ENCODE measurements around the gene STX5. TPM values are rescaled to one million over a fixed set of nuclear protein-coding genes. Genes with fewer than 3 reads are reported as not detected.
A peak's percentile ranks its signal among the peaks of the same experiment; 100 is the strongest.

The STX5 gene
- total and polyA plus RNA-seq, 9 of the 15 experiments (the other 6 are each of a cell fraction or from before 2014, with no cell fraction given), result 2.8 to 28.6 (median 23.7) TPM

DNA sequence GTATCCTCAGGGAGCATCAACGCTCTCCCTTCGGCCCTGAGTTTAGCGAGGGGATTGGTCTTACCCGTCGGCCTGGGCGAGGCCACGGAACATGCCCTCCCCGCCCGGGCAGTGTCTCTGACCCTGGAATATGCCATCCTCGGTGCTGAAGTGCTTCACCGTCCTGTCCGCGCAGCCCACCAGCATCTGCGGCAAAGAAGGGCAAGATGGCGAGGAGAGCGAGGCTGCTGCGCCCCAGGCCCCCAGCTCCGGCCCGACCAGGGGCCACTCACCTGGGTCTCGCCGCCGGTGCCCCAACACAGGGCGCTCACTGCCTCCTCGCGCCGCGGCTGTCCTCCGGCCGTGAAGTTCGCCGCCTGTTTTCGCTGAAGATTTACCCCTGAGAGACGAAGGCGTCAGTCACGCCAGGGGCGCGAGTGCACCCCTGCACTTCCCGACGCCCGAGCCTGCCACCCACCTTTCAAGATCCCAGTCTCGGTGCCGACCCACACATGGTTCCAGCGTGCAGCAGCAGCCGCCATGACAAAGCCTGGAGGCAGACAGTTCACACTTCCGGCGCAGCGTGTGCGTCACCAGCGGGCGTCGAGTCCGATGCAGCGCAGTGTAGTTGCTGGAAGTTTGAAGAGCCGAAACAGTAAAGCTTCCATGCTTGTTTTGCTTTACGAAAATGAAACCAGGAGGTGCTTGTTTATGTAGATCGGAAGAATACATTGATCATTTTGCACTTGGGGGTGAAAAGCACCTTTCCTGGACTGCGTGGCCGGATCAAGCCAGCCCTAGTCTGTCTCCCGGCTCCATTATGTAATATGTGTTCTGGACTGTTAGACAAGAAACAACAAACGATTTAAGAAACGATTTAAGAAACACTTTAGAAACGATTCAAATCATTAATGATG is 7.4 kb upstream of the STX5 start, which contains the start of gene WDR74 (continued):
- TF ChIP-seq, protein P1, sequence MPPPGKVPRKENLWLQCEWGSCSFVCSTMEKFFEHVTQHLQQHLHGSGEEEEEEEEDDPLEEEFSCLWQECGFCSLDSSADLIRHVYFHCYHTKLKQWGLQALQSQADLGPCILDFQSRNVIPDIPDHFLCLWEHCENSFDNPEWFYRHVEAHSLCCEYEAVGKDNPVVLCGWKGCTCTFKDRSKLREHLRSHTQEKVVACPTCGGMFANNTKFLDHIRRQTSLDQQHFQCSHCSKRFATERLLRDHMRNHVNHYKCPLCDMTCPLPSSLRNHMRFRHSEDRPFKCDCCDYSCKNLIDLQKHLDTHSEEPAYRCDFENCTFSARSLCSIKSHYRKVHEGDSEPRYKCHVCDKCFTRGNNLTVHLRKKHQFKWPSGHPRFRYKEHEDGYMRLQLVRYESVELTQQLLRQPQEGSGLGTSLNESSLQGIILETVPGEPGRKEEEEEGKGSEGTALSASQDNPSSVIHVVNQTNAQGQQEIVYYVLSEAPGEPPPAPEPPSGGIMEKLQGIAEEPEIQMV (tag; conservative IDR thresholded peaks at IDR 0.05; ENCODE audit: low read depth), result no peak
- TF ChIP-seq NBN (IDR thresholded peaks at IDR 0.05; ENCODE audit: low read depth), result peak; percentile 65
- no peak for TF ChIP-seq NR2F6 (CRISPR knock-in tag; IDR thresholded peaks at IDR 0.05)
- no peak for TF ChIP-seq CBFA2T2 (conservative IDR thresholded peaks at IDR 0.05)
- TF ChIP-seq ZNF561 (CRISPR knock-in tag; conservative IDR thresholded peaks at IDR 0.05), result no peak
- TF ChIP-seq ZBTB17 (CRISPR knock-in tag; IDR thresholded peaks at IDR 0.05), result no peak
- no peak for TF ChIP-seq RFX7 (CRISPR knock-in tag; IDR thresholded peaks at IDR 0.05)
- 0 out of 2 replicates have a peak, but pooled peaks have one; percentile 80 for TF ChIP-seq TAF7 (tag; IDR thresholded peaks at IDR 0.05)
- TF ChIP-seq ILF3 (IDR thresholded peaks at IDR 0.05; ENCODE audit: borderline replicate concordance), result peak; percentile 72; the same call in 1 of the 2 replicates
- no peak for TF ChIP-seq HNRNPUL1 (IDR thresholded peaks at IDR 0.05; ENCODE audit: low read length)
- peak; percentile 73 for TF ChIP-seq HMGN3 (IDR thresholded peaks at IDR 0.05; ENCODE audit: borderline replicate concordance, extremely low read depth, insufficient read length, low read depth, low read length)
- peak; percentile 95 for TF ChIP-seq KAT7 (CRISPR knock-in tag; IDR thresholded peaks at IDR 0.05; ENCODE audit: borderline replicate concordance)
- no peak for TF ChIP-seq ZNF239 (CRISPR knock-in tag; IDR thresholded peaks at IDR 0.05)
- TF ChIP-seq, protein P2, sequence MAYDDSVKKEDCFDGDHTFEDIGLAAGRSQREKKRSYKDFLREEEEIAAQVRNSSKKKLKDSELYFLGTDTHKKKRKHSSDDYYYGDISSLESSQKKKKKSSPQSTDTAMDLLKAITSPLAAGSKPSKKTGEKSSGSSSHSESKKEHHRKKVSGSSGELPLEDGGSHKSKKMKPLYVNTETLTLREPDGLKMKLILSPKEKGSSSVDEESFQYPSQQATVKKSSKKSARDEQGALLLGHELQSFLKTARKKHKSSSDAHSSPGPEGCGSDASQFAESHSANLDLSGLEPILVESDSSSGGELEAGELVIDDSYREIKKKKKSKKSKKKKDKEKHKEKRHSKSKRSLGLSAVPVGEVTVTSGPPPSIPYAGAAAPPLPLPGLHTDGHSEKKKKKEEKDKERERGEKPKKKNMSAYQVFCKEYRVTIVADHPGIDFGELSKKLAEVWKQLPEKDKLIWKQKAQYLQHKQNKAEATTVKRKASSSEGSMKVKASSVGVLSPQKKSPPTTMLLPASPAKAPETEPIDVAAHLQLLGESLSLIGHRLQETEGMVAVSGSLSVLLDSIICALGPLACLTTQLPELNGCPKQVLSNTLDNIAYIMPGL (CRISPR knock-in tag; IDR thresholded peaks at IDR 0.05), result no peak
- TF ChIP-seq KLF1 (tag; IDR thresholded peaks at IDR 0.05), result 0 out of 2 replicates have a peak, but pooled peaks have one; percentile 46
- no peak for TF ChIP-seq ZNF175 (CRISPR knock-in tag; IDR thresholded peaks at IDR 0.05; ENCODE audit: low read depth)
- no peak for TF ChIP-seq ZNF408 (CRISPR knock-in tag; IDR thresholded peaks at IDR 0.05; ENCODE audit: low read depth)
- TF ChIP-seq, protein P3, sequence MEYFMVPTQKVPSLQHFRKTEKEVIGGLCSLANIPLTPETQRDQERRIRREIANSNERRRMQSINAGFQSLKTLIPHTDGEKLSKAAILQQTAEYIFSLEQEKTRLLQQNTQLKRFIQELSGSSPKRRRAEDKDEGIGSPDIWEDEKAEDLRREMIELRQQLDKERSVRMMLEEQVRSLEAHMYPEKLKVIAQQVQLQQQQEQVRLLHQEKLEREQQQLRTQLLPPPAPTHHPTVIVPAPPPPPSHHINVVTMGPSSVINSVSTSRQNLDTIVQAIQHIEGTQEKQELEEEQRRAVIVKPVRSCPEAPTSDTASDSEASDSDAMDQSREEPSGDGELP (CRISPR knock-in tag; IDR thresholded peaks at IDR 0.05; ENCODE audit: borderline replicate concordance), result peak; percentile 88
- no peak for TF ChIP-seq ZBTB8A (IDR thresholded peaks at IDR 0.05; ENCODE audit: partially characterized antibody)
- TF ChIP-seq, protein P4, sequence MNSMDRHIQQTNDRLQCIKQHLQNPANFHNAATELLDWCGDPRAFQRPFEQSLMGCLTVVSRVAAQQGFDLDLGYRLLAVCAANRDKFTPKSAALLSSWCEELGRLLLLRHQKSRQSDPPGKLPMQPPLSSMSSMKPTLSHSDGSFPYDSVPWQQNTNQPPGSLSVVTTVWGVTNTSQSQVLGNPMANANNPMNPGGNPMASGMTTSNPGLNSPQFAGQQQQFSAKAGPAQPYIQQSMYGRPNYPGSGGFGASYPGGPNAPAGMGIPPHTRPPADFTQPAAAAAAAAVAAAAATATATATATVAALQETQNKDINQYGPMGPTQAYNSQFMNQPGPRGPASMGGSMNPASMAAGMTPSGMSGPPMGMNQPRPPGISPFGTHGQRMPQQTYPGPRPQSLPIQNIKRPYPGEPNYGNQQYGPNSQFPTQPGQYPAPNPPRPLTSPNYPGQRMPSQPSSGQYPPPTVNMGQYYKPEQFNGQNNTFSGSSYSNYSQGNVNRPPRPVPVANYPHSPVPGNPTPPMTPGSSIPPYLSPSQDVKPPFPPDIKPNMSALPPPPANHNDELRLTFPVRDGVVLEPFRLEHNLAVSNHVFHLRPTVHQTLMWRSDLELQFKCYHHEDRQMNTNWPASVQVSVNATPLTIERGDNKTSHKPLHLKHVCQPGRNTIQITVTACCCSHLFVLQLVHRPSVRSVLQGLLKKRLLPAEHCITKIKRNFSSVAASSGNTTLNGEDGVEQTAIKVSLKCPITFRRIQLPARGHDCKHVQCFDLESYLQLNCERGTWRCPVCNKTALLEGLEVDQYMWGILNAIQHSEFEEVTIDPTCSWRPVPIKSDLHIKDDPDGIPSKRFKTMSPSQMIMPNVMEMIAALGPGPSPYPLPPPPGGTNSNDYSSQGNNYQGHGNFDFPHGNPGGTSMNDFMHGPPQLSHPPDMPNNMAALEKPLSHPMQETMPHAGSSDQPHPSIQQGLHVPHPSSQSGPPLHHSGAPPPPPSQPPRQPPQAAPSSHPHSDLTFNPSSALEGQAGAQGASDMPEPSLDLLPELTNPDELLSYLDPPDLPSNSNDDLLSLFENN (IDR thresholded peaks at IDR 0.05; ENCODE audit: low read depth in 2 of 2, low read length in 2 of 2), result peak in 1 of 2 experiments; percentile 61; a peak in 1 of 4 replicates

Data from K562 (cell line).